Ectodermal cell (in vitro differentiated cells): Measurements from ENCODE around the gene FAM177B.

Experiments
- H3K27ac ChIP-seq: 2 replicates; pipeline ENCODE4 v1.7.0; 2013; ENCODE audit warnings: mild to moderate bottlenecking, low read depth, low read length; ENCODE audit not compliant: insufficient read depth, poor library complexity, severe bottlenecking
- H3K27me3 ChIP-seq: 2 replicates; pipeline ENCODE4 v1.7.0; 2013; ENCODE audit warnings: mild to moderate bottlenecking, low read length; ENCODE audit not compliant: insufficient read depth, control insufficient read depth, poor library complexity, severe bottlenecking
- H3K36me3 ChIP-seq: one replicate; pipeline ENCODE4 v1.7.0; 2013; ENCODE audit warnings: low read length; ENCODE audit not compliant: control insufficient read depth, insufficient read depth
- H3K4me1 ChIP-seq: one replicate; pipeline ENCODE4 v1.7.0; 2013; ENCODE audit warnings: low read length; ENCODE audit not compliant: control insufficient read depth, insufficient read depth
- H3K4me3 ChIP-seq: 2 replicates; pipeline ENCODE4 v1.7.0; 2013; ENCODE audit warnings: low read depth, low read length, control low read depth; ENCODE audit not compliant: insufficient read depth
- H3K9me3 ChIP-seq: 2 replicates; pipeline ENCODE4 v1.7.0; 2013; ENCODE audit warnings: mild to moderate bottlenecking, low read length, moderate library complexity; ENCODE audit not compliant: control insufficient read depth
- WGBS, 2 experiments: methylation state at CpG; one replicate each; pipeline ENCODE4 v1.1.7; 2013; ENCODE audit warnings: missing lambda C conversion rate in 2 of 2; 5-methylcytosine and 5-hydroxymethylcytosine counted together

Gene FAM177B

DNA sequence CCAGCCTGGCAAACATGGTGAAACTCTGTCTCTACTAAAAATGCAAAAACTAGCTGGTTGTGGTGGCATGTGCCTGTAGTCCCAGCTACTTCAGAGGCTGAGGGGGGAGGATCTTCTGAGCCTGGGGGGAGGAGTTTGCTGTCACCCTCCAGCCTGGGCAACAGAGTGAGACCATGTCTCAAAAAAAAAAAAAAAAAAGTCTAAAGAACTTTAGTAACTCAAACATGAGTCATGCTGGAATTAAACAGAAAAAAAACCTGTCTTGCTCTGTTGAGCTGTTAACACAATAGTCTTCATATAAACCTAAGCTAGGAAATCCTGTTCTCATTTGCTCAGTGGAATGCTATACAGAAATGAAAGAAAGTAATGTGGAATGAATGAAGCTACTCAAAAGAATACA, 61.1 kb downstream of the FAM177B start:
- Histone ChIP-seq H3K36me3 (no peaks in the 10 kb centered on the region), H3K4me1 (no peaks in the 10 kb centered on the region), H3K27ac (no peak overlapping the region), H3K27me3 (no peaks in the 10 kb centered on the region), H3K9me3 (no peaks in the 10 kb centered on the region), H3K4me3 (no peak overlapping the region)

DNA sequence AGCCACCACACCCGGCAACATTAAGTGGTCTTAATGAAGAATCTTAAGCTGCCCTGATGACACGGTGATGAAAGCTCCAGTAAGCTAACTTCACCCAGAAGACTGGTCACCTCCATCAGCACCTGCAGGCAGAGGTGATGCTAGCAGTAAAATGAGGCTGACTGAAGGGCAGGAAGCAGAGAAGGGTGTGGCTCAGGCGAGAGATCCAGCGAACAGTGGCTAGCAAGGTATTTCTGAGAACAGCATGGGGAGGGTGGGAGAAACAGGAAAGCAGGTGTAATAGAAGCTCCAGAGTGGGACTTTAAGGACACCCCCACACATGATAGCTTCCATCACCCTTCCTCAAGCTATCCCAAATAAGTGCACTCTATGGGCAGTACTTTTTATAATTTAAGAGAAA, 62.0 kb downstream of the FAM177B start:
- H3K27me3 ChIP-seq: no peaks in the 10 kb centered on the region
- H3K36me3 ChIP-seq: no peaks in the 10 kb centered on the region
- H3K4me3 ChIP-seq: no peak overlapping the region
- WGBS, 2 experiments: 88 to 94% methylated on average over 4 of the region's 4 CpGs
- H3K4me1 ChIP-seq: no peaks in the 10 kb centered on the region
- no peaks in the 10 kb centered on the region for H3K9me3 ChIP-seq
- no peak overlapping the region for H3K27ac ChIP-seq
